ENCODE measurements around the gene TDRD5. TPM values are rescaled to one million over a fixed set of nuclear protein-coding genes. Genes with fewer than 3 reads are reported as not detected.

TDRD5 gene
- total RNA-seq, 2 donors from 2014 or later: 0.92 to 1.9 TPM

DNA sequence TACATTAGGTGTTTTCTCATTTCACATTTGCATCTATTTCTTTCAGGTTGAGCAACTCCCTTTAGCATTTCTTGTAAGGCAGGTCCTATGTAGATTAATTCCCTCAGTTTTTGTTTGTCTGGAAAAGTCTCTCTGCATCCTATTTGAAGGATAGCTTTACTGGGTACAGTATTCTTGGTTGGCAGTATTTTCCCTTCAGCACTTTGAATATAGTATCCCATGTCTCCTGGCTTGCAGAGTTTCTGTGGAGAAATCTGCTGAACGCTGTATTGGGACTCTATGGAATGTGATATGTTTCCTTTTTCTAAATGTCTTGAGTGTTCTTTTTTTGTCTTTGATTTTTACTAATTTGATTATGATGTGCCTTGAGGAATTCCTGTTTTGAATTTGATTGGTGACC, 122.5 kb downstream of the TDRD5 start:
- ATAC-seq (no peak), DNase-seq (no peak)
- intact Hi-C loops (cut with DNase I, micrococcal nuclease): no loop called here

DNA sequence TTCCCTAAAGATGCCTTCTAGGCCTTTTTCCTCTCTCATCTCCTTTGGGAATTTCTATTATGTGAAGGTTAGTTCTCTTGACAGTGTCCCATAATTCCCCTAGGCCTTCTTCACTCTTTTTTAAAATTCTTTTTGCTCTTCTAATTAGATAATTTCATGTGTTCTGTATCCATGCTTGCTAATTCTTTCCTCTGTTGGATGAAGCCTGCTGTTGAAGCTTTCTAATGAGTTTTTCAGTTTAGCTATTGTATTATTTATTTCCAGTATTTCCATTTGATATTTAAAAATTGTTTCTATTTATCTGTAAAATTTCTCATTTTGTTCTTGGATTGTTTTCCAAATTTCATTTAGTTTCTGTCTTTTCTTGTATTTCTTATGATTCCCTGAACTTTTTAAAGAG, 123.0 kb downstream of the TDRD5 start:
- intact Hi-C loops (cut with DNase I, micrococcal nuclease): no loop called here
- no peak for ATAC-seq
- DNase-seq: no peak

DNA sequence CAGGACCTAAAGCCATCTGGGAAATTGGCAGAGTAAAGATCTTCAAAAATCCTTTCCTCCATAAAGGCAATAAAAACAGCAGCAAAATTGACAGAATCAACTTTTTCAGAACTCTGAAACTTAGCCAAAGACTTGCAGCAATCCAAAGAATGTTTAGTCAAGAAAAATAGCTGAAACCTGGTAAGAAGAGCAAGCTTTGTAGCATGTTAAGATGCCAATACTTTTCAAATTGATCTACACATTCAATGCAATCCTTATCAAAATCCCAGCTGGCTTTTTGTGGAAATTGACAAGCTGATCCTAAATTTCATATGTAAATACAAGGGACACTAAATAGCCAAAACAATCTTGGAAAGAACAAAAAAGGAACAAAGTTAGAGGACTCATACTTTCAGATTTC, 127.6 kb downstream of the TDRD5 start:
- intact Hi-C loops (cut with DNase I, micrococcal nuclease): no loop called here
- ATAC-seq (no peak), DNase-seq (no peak)

DNA sequence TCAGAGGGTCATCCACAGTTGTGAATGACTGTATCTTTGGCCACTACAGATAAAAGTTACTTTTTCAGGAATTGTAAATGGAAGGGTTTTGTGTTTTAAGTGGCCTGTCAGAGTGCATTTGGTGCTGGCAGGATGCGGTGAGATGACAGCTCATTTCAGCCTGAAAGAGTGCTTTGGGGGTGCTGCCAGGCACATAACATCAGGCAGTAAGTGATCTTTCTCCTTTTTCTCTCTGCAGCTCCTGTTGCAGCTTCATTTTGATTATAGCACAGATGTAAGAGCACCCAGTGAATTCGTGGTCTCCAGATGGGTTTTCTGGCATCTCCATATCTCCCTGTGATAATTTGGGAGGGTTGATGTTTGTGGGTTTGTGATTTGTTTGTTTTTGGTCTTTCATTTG, 136.6 kb downstream of the TDRD5 start:
- ATAC-seq: no peak
- intact Hi-C loops (cut with DNase I, micrococcal nuclease): no loop called here
- DNase-seq: no peak

DNA sequence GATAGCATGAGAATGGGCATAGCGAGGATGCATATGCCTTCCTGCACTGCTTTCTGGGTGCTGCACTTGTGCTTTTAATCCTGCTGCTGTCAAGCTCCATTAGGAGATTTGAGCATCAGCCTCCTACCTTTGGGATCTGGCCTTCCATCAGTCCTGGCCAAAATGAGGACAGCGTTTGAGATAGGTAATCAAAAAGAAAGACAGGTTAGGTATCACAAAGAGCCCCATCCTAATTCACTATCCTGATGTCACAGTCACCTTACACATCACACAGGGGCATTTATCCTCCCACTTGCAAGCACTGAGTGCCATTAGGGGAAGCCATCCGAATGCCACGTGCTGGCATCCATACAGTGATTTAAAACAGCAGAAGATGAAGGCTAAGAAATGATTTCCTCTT, 138.2 kb downstream of the TDRD5 start:
- ATAC-seq (no peak), DNase-seq (no peak)
- intact Hi-C loops (cut with DNase I, micrococcal nuclease): no loop called here

DNA sequence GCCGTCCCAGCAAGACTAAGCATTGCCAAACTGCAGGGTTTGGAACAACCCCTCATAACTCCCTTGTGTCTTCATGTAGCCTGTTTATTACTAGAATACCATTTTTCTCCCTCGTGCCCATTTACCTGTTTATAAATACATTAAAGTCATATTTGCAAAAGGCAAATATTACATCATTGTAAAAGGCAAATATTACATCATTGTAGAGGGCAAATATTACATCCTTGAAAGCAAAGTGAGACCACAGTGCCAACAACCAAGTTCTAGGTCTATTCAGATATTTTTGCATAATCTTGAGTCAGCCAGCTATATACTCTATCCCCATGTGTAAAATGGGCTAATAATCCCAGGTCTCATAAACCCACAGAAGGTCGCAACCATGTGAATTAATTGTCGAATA, 140.0 kb downstream of the TDRD5 start:
- intact Hi-C loops (cut with DNase I, micrococcal nuclease): no loop called here
- DNase-seq: no peak
- ATAC-seq: no peak

Other genes with a start within 250 kb of the TDRD5 start
- gene AXDND1, start 225.9 kb upstream of the TDRD5 start, total RNA-seq: 10 to 100 TPM in 1 of 2 donors, 1 to 10 TPM in 1; 3.8 to 12.5 TPM
- under 1 TPM in 1 of 2 donors, not detected in 1; 0.20 TPM for gene NPHS2, start 15.9 kb upstream of the TDRD5 start, total RNA-seq
- gene FAM163A, start 151.5 kb downstream of the TDRD5 start, total RNA-seq: under 1 TPM; 0.15 to 0.61 TPM

Data from left colon (tissue), 2 donors.